KMS-11 (cell line): ENCODE data around the gene FSTL3.

Experiments
- H2AFZ ChIP-seq: fragments of 200-600 bp; sonication (generic); 2 replicates; pipeline ENCODE4 v1.6.1; 2016; ENCODE audit warnings: antibody characterized with exemption, mixed run types, low read depth
- H3K27ac ChIP-seq: fragments of 200-600 bp; sonication (generic); 2 replicates; pipeline ENCODE4 v1.6.1; 2016; ENCODE audit warnings: mild to moderate bottlenecking, mixed run types
- H3K27me3 ChIP-seq: fragments of 200-600 bp; sonication (generic); 2 replicates; pipeline ENCODE4 v1.6.1; 2017; ENCODE audit warnings: mild to moderate bottlenecking, low read depth, mixed run types, moderate library complexity; ENCODE audit not compliant: insufficient read depth
- H3K36me3 ChIP-seq: fragments of 200-600 bp; sonication (generic); 2 replicates; pipeline ENCODE4 v1.6.1; 2017; ENCODE audit warnings: mild to moderate bottlenecking, mixed run types; ENCODE audit not compliant: insufficient read depth
- H3K4me1 ChIP-seq: fragments of 200-600 bp; sonication (generic); 2 replicates; pipeline ENCODE4 v1.6.1; 2016; ENCODE audit warnings: mild to moderate bottlenecking, low read depth, mixed run types; ENCODE audit not compliant: poor library complexity, severe bottlenecking
- H3K4me2 ChIP-seq: fragments of 200-600 bp; sonication (generic); 2 replicates; pipeline ENCODE4 v1.7.0; 2016; ENCODE audit warnings: mild to moderate bottlenecking, mixed run types
- H3K4me3 ChIP-seq: fragments of 200-600 bp; sonication (generic); IDR thresholded peaks from 2 replicates; pipeline ENCODE4 v1.6.1; 2017; ENCODE audit warnings: low read depth, low read length, mixed read lengths; ENCODE audit not compliant: insufficient read depth
- H3K79me2 ChIP-seq: fragments of 200-600 bp; sonication (generic); 2 replicates; pipeline ENCODE4 v1.6.1; 2016; ENCODE audit warnings: low read depth, mixed run types; ENCODE audit not compliant: insufficient read depth
- H3K9ac ChIP-seq: fragments of 200-600 bp; sonication (generic); 2 replicates; pipeline ENCODE4 v1.6.1; 2016; ENCODE audit warnings: mild to moderate bottlenecking, mixed run types
- H4K20me1 ChIP-seq: fragments of 200-600 bp; sonication (generic); 2 replicates; pipeline ENCODE4 v1.6.1; 2016; ENCODE audit warnings: mild to moderate bottlenecking, mixed run types; ENCODE audit not compliant: insufficient read depth
- CTCF ChIP-seq: fragments of 200-600 bp; sonication (generic); conservative IDR thresholded peaks from 2 replicates; pipeline ENCODE4 v1.6.1; 2017; ENCODE audit warnings: low read depth, mild to moderate bottlenecking, antibody characterized with exemption, low read length, moderate library complexity, mixed read lengths

The FSTL3 gene

DNA sequence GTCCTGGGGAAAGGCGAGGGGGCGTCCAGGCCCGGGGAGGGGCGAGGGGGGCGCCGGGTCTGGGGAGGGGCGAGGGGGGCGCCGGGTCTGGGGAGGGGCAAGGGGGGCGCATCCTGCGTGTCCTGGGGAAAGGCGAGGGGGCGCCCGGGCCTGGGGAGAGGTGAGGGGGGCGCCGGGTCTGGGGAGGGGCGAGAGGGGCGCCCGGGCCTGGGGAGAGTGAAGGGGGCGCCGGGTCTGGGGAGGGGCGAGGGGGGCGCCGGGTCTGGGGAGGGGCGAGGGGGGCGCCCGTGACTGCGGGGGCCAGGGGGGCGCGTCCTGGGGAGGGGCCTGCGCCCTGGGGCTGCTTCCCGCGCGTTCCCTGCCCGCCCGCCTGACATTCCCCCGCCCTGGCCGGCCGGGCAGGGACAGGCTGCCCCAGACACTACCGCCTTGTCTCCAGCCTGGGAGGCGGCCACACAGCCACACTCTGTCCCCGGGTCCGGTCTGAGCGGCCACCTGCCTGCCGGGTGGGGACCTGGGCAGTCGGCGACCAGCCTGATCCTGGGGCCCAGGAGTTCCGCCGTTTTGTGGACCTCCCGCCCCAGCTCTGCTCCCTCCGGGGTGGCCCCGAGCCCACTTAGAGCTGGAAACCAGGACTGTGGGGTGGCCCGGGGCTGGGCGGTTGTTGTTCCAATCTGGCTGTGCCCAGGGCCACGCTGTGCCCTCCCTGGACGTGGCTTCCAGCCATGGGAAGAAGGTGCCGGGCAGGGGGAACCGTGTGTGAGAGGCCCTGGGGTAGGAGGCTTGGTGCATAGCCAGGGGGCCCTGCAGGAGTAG is 44.4 kb downstream of the FSTL3 start:
- Histone ChIP-seq H3K27me3 (peaks cover 87% of the 10 kb centered on the region), H3K4me3 (no peak overlapping the region), H3K9ac (no peak overlapping the region), H3K4me1 (no peaks in the 10 kb centered on the region), H3K36me3 (no peaks in the 10 kb centered on the region), H3K27ac (no peak overlapping the region), H4K20me1 (no peaks in the 10 kb centered on the region), H2AFZ (no peak overlapping the region), H3K79me2 (no peaks in the 10 kb centered on the region), H3K4me2 (no peak overlapping the region)
- TF ChIP-seq CTCF = no peak

DNA sequence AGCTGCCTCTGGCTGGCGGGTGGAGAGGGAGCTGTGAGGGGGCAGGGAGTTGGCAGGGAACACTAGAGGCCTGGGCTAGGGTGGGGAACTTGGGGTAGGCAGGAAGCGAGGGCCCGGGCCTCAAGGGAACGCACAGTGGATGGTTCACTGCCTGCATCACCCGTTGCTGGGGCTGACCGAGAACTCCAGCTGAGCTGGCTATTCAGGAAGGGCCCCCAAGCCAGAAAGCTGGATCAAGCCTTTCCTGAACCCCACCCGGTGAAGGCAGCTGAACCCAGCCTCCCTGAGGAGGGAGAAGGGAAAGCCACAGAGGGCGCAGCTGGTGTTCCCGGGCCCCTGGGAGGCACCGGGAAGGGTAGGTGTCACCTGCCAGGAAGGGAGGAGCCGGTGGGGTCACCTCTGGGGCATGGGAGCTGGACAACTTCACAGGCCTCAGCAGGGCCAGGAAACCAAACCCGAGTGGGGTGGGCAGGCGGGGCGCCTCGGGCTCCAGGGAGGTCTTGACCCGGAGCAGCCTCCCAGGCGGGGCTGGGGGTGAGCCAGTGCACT is 46.4 kb downstream of the FSTL3 start:
- Histone ChIP-seq H2AFZ (no peak overlapping the region), H3K27me3 (peaks cover 86% of the 10 kb centered on the region), H3K4me1 (no peaks in the 10 kb centered on the region), H3K4me3 (no peak overlapping the region), H4K20me1 (no peaks in the 10 kb centered on the region), H3K79me2 (no peaks in the 10 kb centered on the region), H3K27ac (no peak overlapping the region), H3K9ac (no peak overlapping the region), H3K4me2 (no peak overlapping the region), H3K36me3 (no peaks in the 10 kb centered on the region)
- no peak for TF ChIP-seq CTCF

DNA sequence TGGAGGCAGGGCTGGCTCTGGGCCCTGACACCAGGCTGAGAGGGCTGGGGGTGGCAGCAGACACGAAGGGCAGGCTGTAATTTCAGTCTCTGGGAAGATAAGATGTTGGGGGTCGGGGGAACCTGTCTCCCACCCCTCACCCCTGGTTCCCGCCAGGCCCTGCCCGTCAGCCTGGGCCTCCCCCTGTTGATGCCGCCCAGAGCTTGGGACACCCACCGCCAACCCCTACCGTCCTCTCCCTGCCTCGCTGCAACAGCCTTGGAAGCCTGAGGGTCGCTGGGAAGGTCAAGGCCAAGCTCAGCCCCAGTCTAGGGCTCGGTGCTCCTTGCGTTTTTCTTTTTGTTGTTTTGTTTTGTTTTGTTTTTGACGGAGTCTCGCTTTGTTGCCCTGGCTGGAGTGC is 47.1 kb downstream of the FSTL3 start:
- Histone ChIP-seq H3K27me3 (peaks cover 83% of the 10 kb centered on the region), H2AFZ (no peak overlapping the region), H4K20me1 (no peaks in the 10 kb centered on the region), H3K9ac (no peak overlapping the region), H3K79me2 (no peaks in the 10 kb centered on the region), H3K4me3 (no peak overlapping the region), H3K4me2 (no peak overlapping the region), H3K36me3 (no peaks in the 10 kb centered on the region), H3K27ac (no peak overlapping the region), H3K4me1 (no peaks in the 10 kb centered on the region)
- no peak for TF ChIP-seq CTCF

- Histone ChIP-seq H4K20me1 (no peaks in the 10 kb centered on the region), H3K4me3 (no peak overlapping the region), H3K4me2 (no peak overlapping the region)
These were observed 47.5 kb downstream of the FSTL3 start for GRCh38 chr19:723714-724113.

More at GRCh38 chr19:723714-724113, 47.5 kb downstream of the FSTL3 start:
- no peak overlapping the region for H3K27ac ChIP-seq
- H2AFZ ChIP-seq = no peak overlapping the region
- H3K9ac ChIP-seq = no peak overlapping the region
- H3K79me2 ChIP-seq = no peaks in the 10 kb centered on the region
- H3K4me1 ChIP-seq = no peaks in the 10 kb centered on the region
- no peaks in the 10 kb centered on the region for H3K36me3 ChIP-seq
- H3K27me3 ChIP-seq = peaks cover 78% of the 10 kb centered on the region
- no peak for TF ChIP-seq CTCF
